H4 (cell line): ENCODE results near the gene GNRH2. TPM values are rescaled to one million over a fixed set of nuclear protein-coding genes. Genes with fewer than 3 reads are reported as not detected.
A peak's percentile ranks its signal among the peaks of the same experiment; 100 is the strongest.
"Not testable (repeated sequence)": the region's sequence is repeated elsewhere in the genome, so short reads cannot be mapped to it uniquely, and the experiment has no call there.

Source experiments
- DNase-seq: peaks from one replicate; pipeline ENCODE4 v3.0.0-alpha.2; 2015; ENCODE audit warnings: low spot score
- total RNA-seq: library from RNA; depleted of rRNA; stranded (reverse); fragments of >200 nt; shearing (Covaris generic); gene quantifications from 2 replicates; pipeline ENCODE4 v1.2.3, GENCODE V29; 2014

Gene GNRH2
- total RNA-seq, 1 experiment from 2014 or later = not detected

- DNase-seq = no peak
Measured at GRCh38 chr20:3072530-3073250, 29.3 kb downstream of the GNRH2 start.

- DNase-seq = not testable (repeated sequence)
Measured at GRCh38 chr20:3073251-3073643, 29.8 kb downstream of the GNRH2 start.

- no peak for DNase-seq
Measured at GRCh38 chr20:3074812-3075211, 31.4 kb downstream of the GNRH2 start.

GRCh38 chr20:3075315-3075714 lies 31.9 kb downstream of the GNRH2 start:
- not testable (repeated sequence) for DNase-seq

- no peak for DNase-seq
Measured at GRCh38 chr20:3077618-3078134, 34.3 kb downstream of the GNRH2 start.

- peak; percentile 24 for DNase-seq
Measured at GRCh38 chr20:3080939-3081388, 37.5 kb downstream of the GNRH2 start.

GRCh38 chr20:3081641-3082040 lies 38.2 kb downstream of the GNRH2 start:
- DNase-seq = no peak

- no peak for DNase-seq
Measured at GRCh38 chr20:3082306-3082951, 39.0 kb downstream of the GNRH2 start.

GRCh38 chr20:3082955-3083952 lies 39.8 kb downstream of the GNRH2 start:
- no peak for DNase-seq

GRCh38 chr20:3084283-3084985 lies 41.0 kb downstream of the GNRH2 start, which contains the start of gene AVP:
Gene AVP, minus strand, starts transcription at chr20:3084724. Its CDS starts 50 bp downstream, at chr20:3084674.
- DNase-seq = no peak

GRCh38 chr20:3084986-3085360 lies 41.6 kb downstream of the GNRH2 start:
- DNase-seq = no peak

- no peak for DNase-seq
Measured at GRCh38 chr20:3085571-3086072, 42.2 kb downstream of the GNRH2 start.

- DNase-seq = no peak
Measured at GRCh38 chr20:3088031-3088430, 44.6 kb downstream of the GNRH2 start.

- DNase-seq = no peak
Measured at GRCh38 chr20:3090565-3090964, 47.1 kb downstream of the GNRH2 start.

- DNase-seq = no peak
Measured at GRCh38 chr20:3092611-3093379, 49.4 kb downstream of the GNRH2 start.

- no peak for DNase-seq
Measured at GRCh38 chr20:3093861-3094361, 50.5 kb downstream of the GNRH2 start.

GRCh38 chr20:3094848-3095629 lies 51.6 kb downstream of the GNRH2 start:
- no peak for DNase-seq
